ENCODE results near the gene PDZD8.

DNA sequence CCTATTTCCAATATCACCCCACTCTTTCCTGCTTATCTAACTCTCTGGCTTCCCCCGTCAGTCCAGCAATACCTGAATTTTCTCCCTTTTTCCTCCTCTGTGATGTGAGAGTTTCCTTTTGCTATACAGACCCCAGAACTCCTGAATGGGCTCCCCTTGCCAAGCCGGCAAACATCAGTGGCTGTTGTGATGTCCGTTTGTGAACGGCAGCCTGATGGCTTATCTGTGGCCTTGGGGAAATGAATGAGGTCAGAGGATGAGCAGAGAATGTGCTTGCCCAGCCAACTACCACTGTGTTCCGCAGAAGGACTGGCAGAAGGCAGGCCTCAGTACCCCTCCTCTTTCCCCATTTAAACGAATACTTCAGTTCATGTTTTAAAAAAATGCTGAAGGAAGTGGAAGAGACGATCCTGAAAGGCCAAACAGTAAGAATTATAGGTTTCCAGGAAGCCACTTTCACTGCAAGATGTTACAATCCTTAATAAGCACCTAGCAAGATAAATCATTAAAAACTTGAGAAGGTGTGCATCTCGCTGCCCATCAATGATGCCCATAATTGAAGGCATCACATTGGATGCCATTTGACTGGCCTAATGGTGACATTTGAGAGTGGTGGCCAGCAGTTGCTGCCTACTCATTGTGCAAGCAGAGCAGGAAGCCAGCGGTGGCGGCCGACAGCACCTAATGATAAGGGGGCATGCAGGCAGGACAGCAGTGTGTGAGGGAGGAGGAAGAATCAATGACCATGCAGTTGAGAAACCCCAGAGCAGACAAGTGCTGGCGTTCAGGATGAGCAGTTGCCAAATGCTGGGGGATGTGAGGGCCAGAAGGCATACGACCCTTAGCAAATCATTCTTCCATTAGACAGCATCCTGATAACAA lies 102.8 kb downstream of the PDZD8 start:
- TF ChIP-seq EZH2 (IDR thresholded peaks at IDR 0.05; ENCODE audit: low read length) = no peak
- TF ChIP-seq, protein P1, sequence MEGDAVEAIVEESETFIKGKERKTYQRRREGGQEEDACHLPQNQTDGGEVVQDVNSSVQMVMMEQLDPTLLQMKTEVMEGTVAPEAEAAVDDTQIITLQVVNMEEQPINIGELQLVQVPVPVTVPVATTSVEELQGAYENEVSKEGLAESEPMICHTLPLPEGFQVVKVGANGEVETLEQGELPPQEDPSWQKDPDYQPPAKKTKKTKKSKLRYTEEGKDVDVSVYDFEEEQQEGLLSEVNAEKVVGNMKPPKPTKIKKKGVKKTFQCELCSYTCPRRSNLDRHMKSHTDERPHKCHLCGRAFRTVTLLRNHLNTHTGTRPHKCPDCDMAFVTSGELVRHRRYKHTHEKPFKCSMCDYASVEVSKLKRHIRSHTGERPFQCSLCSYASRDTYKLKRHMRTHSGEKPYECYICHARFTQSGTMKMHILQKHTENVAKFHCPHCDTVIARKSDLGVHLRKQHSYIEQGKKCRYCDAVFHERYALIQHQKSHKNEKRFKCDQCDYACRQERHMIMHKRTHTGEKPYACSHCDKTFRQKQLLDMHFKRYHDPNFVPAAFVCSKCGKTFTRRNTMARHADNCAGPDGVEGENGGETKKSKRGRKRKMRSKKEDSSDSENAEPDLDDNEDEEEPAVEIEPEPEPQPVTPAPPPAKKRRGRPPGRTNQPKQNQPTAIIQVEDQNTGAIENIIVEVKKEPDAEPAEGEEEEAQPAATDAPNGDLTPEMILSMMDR (optimal IDR thresholded peaks at IDR 0.05 in 1 of 3, IDR thresholded peaks at IDR 0.05 in 1 of 3, conservative IDR thresholded peaks at IDR 0.05 in 1 of 3; ENCODE audit: extremely low read depth in 1 of 3, insufficient read depth in 2 of 3, low read length in 3 of 3) = no peak
